Common myeloid progenitor, CD34-positive (primary cell): ENCODE data around the gene FAM171A1.
A peak's percentile ranks its signal among the peaks of the same experiment; 100 is the strongest.
"Not testable (repeated sequence)": the region's sequence is repeated elsewhere in the genome, so short reads cannot be mapped to it uniquely, and the experiment has no call there.

ENCODE experiments used
- CTCF ChIA-PET: fragments of 350-600 bp; sonication (Branson Sonifier 250); formaldehyde crosslinking; loops from one replicate; lab custom pipeline; 2021; ENCODE audit warnings: antibody characterized with exemption; lab: Charles Lee
- POLR2A ChIA-PET: fragments of 350-600 bp; sonication (Branson Sonifier 250); formaldehyde crosslinking; loops from one replicate; lab custom pipeline; 2021; ENCODE audit warnings: antibody characterized with exemption; lab: Charles Lee
- DNase-seq, 3 donors: peaks; one replicate each; pipeline versions ENCODE4 v3.0.0 to v3.0.0-alpha.2; 2013
- H3K27ac ChIP-seq, 2 experiments: 1 replicate in 1 of 2; 2 replicates in 1 of 2; pipeline ENCODE4 v1.7.0; 2013; ENCODE audit warnings: inconsistent platforms in 2 of 2, low read length in 2 of 2, mild to moderate bottlenecking in 2 of 2, low read depth in 1 of 2, moderate library complexity in 1 of 2; ENCODE audit not compliant: severe bottlenecking in 2 of 2, insufficient read depth in 1 of 2, poor library complexity in 1 of 2
- H3K27me3 ChIP-seq, 5 experiments: replicated peaks in 2 of 5; 1 replicate in 3 of 5; 2 replicates in 2 of 5; pipeline versions ENCODE4 v1.6.1 to v1.7.0; 2013; ENCODE audit warnings: low read length in 4 of 5, mild to moderate bottlenecking in 2 of 5, moderate library complexity in 2 of 5, inconsistent platforms in 1 of 5; ENCODE audit not compliant: insufficient read depth in 5 of 5, control insufficient read depth in 4 of 5
- H3K36me3 ChIP-seq, 4 experiments: 1 replicate in 2 of 4; 2 replicates in 2 of 4; pipeline versions ENCODE4 v1.6.1 to v1.7.0; 2013; ENCODE audit warnings: low read length in 3 of 4, control low read depth in 1 of 4, mild to moderate bottlenecking in 1 of 4; ENCODE audit not compliant: control insufficient read depth in 4 of 4, insufficient read depth in 4 of 4
- H3K4me1 ChIP-seq, 4 experiments: 1 replicate in 3 of 4; 2 replicates in 1 of 4; pipeline versions ENCODE4 v1.6.1 to v1.7.1; 2013; ENCODE audit warnings: low read length in 3 of 4, mild to moderate bottlenecking in 3 of 4, control low read depth in 1 of 4, inconsistent platforms in 1 of 4, moderate library complexity in 1 of 4; ENCODE audit not compliant: control insufficient read depth in 4 of 4, insufficient read depth in 4 of 4; ENCODE audit errors: control extremely low read depth in 1 of 4
- H3K4me3 ChIP-seq, 7 experiments: 1 replicate in 4 of 7; 2 replicates in 3 of 7; pipeline versions ENCODE4 v1.5.1 to v1.7.0; 2013; ENCODE audit warnings: mild to moderate bottlenecking in 7 of 7, low read length in 6 of 7, moderate library complexity in 6 of 7, inconsistent platforms in 2 of 7, low read depth in 2 of 7, control low read depth in 1 of 7; ENCODE audit not compliant: insufficient read depth in 4 of 7, control insufficient read depth in 1 of 7; ENCODE audit errors: extremely low read depth in 1 of 7
- H3K9me3 ChIP-seq, 5 experiments: 1 replicate in 4 of 5; 2 replicates in 1 of 5; pipeline versions ENCODE4 v1.6.1 to v1.7.1; 2013; ENCODE audit warnings: low read length in 4 of 5, mild to moderate bottlenecking in 2 of 5, inconsistent platforms in 1 of 5, low read depth in 1 of 5, moderate library complexity in 1 of 5; ENCODE audit not compliant: control insufficient read depth in 4 of 5, insufficient read depth in 2 of 5; ENCODE audit errors: control extremely low read depth in 1 of 5
- WGBS: methylation state at CpG from one replicate; pipeline ENCODE4 v1.1.5; 2013; ENCODE audit not compliant: insufficient coverage; 5-methylcytosine and 5-hydroxymethylcytosine counted together

The FAM171A1 gene

GRCh38 chr10:15209827-15210509, 161.1 kb downstream of the FAM171A1 start:
- Histone ChIP-seq H3K27ac (no peak overlapping the region), H3K4me3 (no peak overlapping the region), H3K27me3 (peaks cover 0 to 19% (median 9%) of the 10 kb centered on the region in 5 experiments), H3K36me3 (no peaks in the 10 kb centered on the region), H3K4me1 (peaks cover 7 to 15% (median 12%) of the 10 kb centered on the region in 4 experiments), H3K9me3 (peaks cover 0 to 3% (median 0%) of the 10 kb centered on the region in 5 experiments)
- 35% methylated on average over 9 of the region's 14 CpGs for WGBS
- CTCF ChIA-PET: interaction anchor here (1.0 to 1.4 kb wide), 3 partner anchors 13 to 36 kb away, joined by 3 to 4 read pairs (median 3); no protein-coding TSS in a partner anchor
- DNase-seq: peak; percentile 73 to 77 (median 74)
- POLR2A ChIA-PET: no interaction called here

- H3K27ac ChIP-seq: no peak overlapping the region
- H3K36me3 ChIP-seq: no peaks in the 10 kb centered on the region
- peaks cover 7 to 15% (median 12%) of the 10 kb centered on the region in 4 experiments for H3K4me1 ChIP-seq
- 83% methylated on average over 1 of the region's 2 CpGs for WGBS
- no peak for DNase-seq
- ChIA-PET CTCF (no interaction called here), POLR2A (no interaction called here)
- H3K9me3 ChIP-seq: peaks cover 0 to 3% (median 0%) of the 10 kb centered on the region in 5 experiments
- H3K4me3 ChIP-seq: no peak overlapping the region
- peaks cover 0 to 21% (median 5%) of the 10 kb centered on the region in 5 experiments for H3K27me3 ChIP-seq
Observed at GRCh38 chr10:15208221-15208620, 162.9 kb downstream of the FAM171A1 start.

- DNase-seq, H3K9me3 ChIP-seq, POLR2A ChIA-PET, H3K27ac ChIP-seq, H3K36me3 ChIP-seq, CTCF ChIA-PET, H3K4me3 ChIP-seq: not testable (repeated sequence)
- peaks cover 7 to 15% (median 12%) of the 10 kb centered on the region in 4 experiments for H3K4me1 ChIP-seq
- H3K27me3 ChIP-seq: peaks cover 0 to 23% (median 5%) of the 10 kb centered on the region in 5 experiments
- WGBS: 92% methylated on average over 2 of the region's 4 CpGs
Observed at GRCh38 chr10:15207410-15207809, 163.7 kb downstream of the FAM171A1 start.

GRCh38 chr10:15202639-15203038, 168.4 kb downstream of the FAM171A1 start:
- 100% methylated on average over 2 of the region's 2 CpGs for WGBS

GRCh38 chr10:15202301-15202621, 168.8 kb downstream of the FAM171A1 start:
- H3K9me3 ChIP-seq, POLR2A ChIA-PET, H3K27ac ChIP-seq, H3K36me3 ChIP-seq, H3K4me3 ChIP-seq, DNase-seq, H3K4me1 ChIP-seq: not testable (repeated sequence)
- CTCF ChIA-PET: interaction anchor here (1.2 to 1.4 kb wide), 2 partner anchors 9 to 35 kb away, joined by 4 to 6 read pairs; no protein-coding TSS in a partner anchor
- peaks cover 0 to 55% (median 20%) of the 10 kb centered on the region in 5 experiments for H3K27me3 ChIP-seq
- WGBS: 94% methylated on average over 4 of the region's 8 CpGs

More at GRCh38 chr10:15202639-15203038, 168.4 kb downstream of the FAM171A1 start:
- CTCF ChIA-PET: interaction anchor here (1.2 to 1.4 kb wide), 2 partner anchors 9 to 35 kb away, joined by 4 to 6 read pairs; no protein-coding TSS in a partner anchor
- no peaks in the 10 kb centered on the region for H3K4me1 ChIP-seq
- POLR2A ChIA-PET: no interaction called here
- H3K4me3 ChIP-seq: no peak overlapping the region
- H3K27ac ChIP-seq: no peak overlapping the region
- peaks cover 0 to 51% (median 18%) of the 10 kb centered on the region in 5 experiments for H3K27me3 ChIP-seq
- DNase-seq: no peak
- H3K9me3 ChIP-seq: peaks cover 0 to 3% (median 0%) of the 10 kb centered on the region in 5 experiments
- H3K36me3 ChIP-seq: no peaks in the 10 kb centered on the region

- H3K27ac ChIP-seq: no peak overlapping the region
- H3K9me3 ChIP-seq: peaks cover 0 to 3% (median 0%) of the 10 kb centered on the region in 5 experiments
- H3K4me3 ChIP-seq: no peak overlapping the region
- ChIA-PET CTCF (interaction anchor here (1.2 to 1.4 kb wide), 2 partner anchors 10 to 35 kb away, joined by 4 to 6 read pairs; no protein-coding TSS in a partner anchor), POLR2A (interaction anchor here (1.0 kb wide), 1 partner anchor 10 kb away, joined by 3 read pairs; no protein-coding TSS in a partner anchor)
- WGBS: 98% methylated on average over 4 of the region's 6 CpGs
- H3K4me1 ChIP-seq: no peaks in the 10 kb centered on the region
- no peak for DNase-seq
- peaks cover 0 to 57% (median 21%) of the 10 kb centered on the region in 5 experiments for H3K27me3 ChIP-seq
- H3K36me3 ChIP-seq: no peaks in the 10 kb centered on the region
Observed at GRCh38 chr10:15201589-15202300, 169.3 kb downstream of the FAM171A1 start.
